Neural cell (in vitro differentiated cells): Measurements from ENCODE around the gene ASS1. TPM values are rescaled to one million over a fixed set of nuclear protein-coding genes. Genes with fewer than 3 reads are reported as not detected.

ENCODE experiments used
- H2AFZ ChIP-seq: fragments of 200-600, 300-800 bp; sonication (generic), shearing (Covaris generic); 2 replicates; pipeline ENCODE4 v1.6.0; 2014; ENCODE audit warnings: low read depth, mild to moderate bottlenecking, antibody characterized with exemption, low read length, moderate library complexity
- H3F3A ChIP-seq: fragments of 200-600 bp; shearing (Covaris generic); 2 replicates; pipeline ENCODE4 v1.6.1; 2016; ENCODE audit warnings: mild to moderate bottlenecking, moderate library complexity, mixed read lengths, antibody characterized with exemption, low read length; ENCODE audit not compliant: insufficient read depth, poor library complexity, severe bottlenecking
- H3K27ac ChIP-seq: fragments of 200-600, 300-800 bp; sonication (generic), shearing (Covaris generic); 2 replicates; pipeline ENCODE4 v1.5.1; 2014; ENCODE audit warnings: mild to moderate bottlenecking, low read length, moderate library complexity
- H3K27me3 ChIP-seq: fragments of 300-800, 200-600 bp; sonication (generic), shearing (Covaris generic); 2 replicates; pipeline ENCODE4 v1.6.0; 2014; ENCODE audit warnings: mild to moderate bottlenecking, low read depth, low read length, moderate library complexity; ENCODE audit not compliant: insufficient read depth
- H3K36me3 ChIP-seq: fragments of 300-800, 200-600 bp; sonication (generic), shearing (Covaris generic); 2 replicates; pipeline ENCODE4 v1.5.1; 2014; ENCODE audit warnings: mild to moderate bottlenecking, antibody characterized with exemption, low read length, moderate library complexity; ENCODE audit not compliant: insufficient read depth
- H3K4me2 ChIP-seq: fragments of 300-800, 200-600 bp; sonication (generic), shearing (Covaris generic); 2 replicates; pipeline ENCODE4 v1.6.0; 2014; ENCODE audit warnings: mild to moderate bottlenecking, low read length
- H3K4me3 ChIP-seq: fragments of 300-800, 200-600 bp; sonication (generic), shearing (Covaris generic); 2 replicates; pipeline ENCODE4 v1.5.1; 2014; ENCODE audit warnings: mild to moderate bottlenecking, low read length, moderate library complexity
- H3K79me2 ChIP-seq: fragments of 200-600 bp; shearing (Covaris generic); replicated peaks from 2 replicates; pipeline ENCODE4 v1.6.0; 2014; ENCODE audit warnings: mild to moderate bottlenecking, low read length, moderate library complexity; ENCODE audit not compliant: insufficient read depth
- H3K9ac ChIP-seq: fragments of 300-800, 200-600 bp; sonication (generic), shearing (Covaris generic); 2 replicates; pipeline ENCODE4 v1.6.1; 2016; ENCODE audit warnings: mild to moderate bottlenecking, low read length, mixed read lengths
- H3K9me2 ChIP-seq: fragments of 200-600 bp; shearing (Covaris generic); 2 replicates; pipeline ENCODE4 v1.6.1; 2016; ENCODE audit warnings: mild to moderate bottlenecking, low read length, mixed read lengths; ENCODE audit not compliant: insufficient read depth
- H3K9me3 ChIP-seq: fragments of 200-600, 300-800 bp; sonication (generic), shearing (Covaris generic); 2 replicates; pipeline ENCODE4 v1.6.1; 2016; ENCODE audit warnings: mild to moderate bottlenecking, mixed run types, low read length, moderate library complexity, mixed read lengths
- H4K20me1 ChIP-seq: fragments of 200-600 bp; shearing (Covaris generic); 2 replicates; pipeline ENCODE4 v1.6.1; 2016; ENCODE audit warnings: mild to moderate bottlenecking, mixed run types; ENCODE audit not compliant: insufficient read depth
- EP300 ChIP-seq: fragments of 450-650 bp; conservative IDR thresholded peaks from 2 replicates; pipeline ENCODE4 v1.6.1; 2014; ENCODE audit warnings: antibody characterized with exemption, mild to moderate bottlenecking, moderate library complexity; ENCODE audit not compliant: poor library complexity, severe bottlenecking
- EZH2 ChIP-seq: fragments of 200-600, 300-800 bp; shearing (Covaris generic), sonication (generic); IDR thresholded peaks from 2 replicates; pipeline ENCODE4 v1.6.1; 2014; ENCODE audit warnings: antibody characterized with exemption, low read length, borderline replicate concordance, mild to moderate bottlenecking; ENCODE audit not compliant: insufficient read depth, poor library complexity, severe bottlenecking
- MXI1 ChIP-seq: fragments of 450-650 bp; conservative IDR thresholded peaks from 2 replicates; pipeline ENCODE4 v1.6.1; 2014; ENCODE audit warnings: antibody characterized with exemption, mild to moderate bottlenecking; ENCODE audit not compliant: poor library complexity, severe bottlenecking
- POLR2AphosphoS5 ChIP-seq: IDR thresholded peaks from 2 replicates; pipeline ENCODE4 v1.6.1; 2012
- RAD21 ChIP-seq: fragments of 450-650 bp; conservative IDR thresholded peaks from 2 replicates; pipeline ENCODE4 v1.6.1; 2014; ENCODE audit warnings: antibody characterized with exemption, mild to moderate bottlenecking, moderate library complexity
- REST ChIP-seq: IDR thresholded peaks from 2 replicates; pipeline ENCODE4 v1.6.1; 2012; ENCODE audit warnings: borderline replicate concordance
- SMC3 ChIP-seq: fragments of 450-650 bp; conservative IDR thresholded peaks from 2 replicates; pipeline ENCODE4 v1.6.1; 2014; ENCODE audit warnings: antibody characterized with exemption, mild to moderate bottlenecking, moderate library complexity; ENCODE audit not compliant: poor library complexity
- TAF1 ChIP-seq: IDR thresholded peaks from 2 replicates; pipeline ENCODE4 v1.6.1; 2012; ENCODE audit warnings: low read depth
- polyA plus RNA-seq: library from polyadenylated mRNA; depleted of rRNA; stranded (reverse); fragments of >200 nt; gene quantifications from 2 replicates; pipeline ENCODE4 v1.2.3, GENCODE V29; 2014
- TF ChIP-seq, protein P1 (sequence below): fragments of 450-650 bp; IDR thresholded peaks from 2 replicates; pipeline ENCODE4 v1.5.1; 2014; ENCODE audit warnings: antibody characterized with exemption, mild to moderate bottlenecking, moderate library complexity; ENCODE audit not compliant: poor library complexity, severe bottlenecking

ASS1 gene
- polyA plus RNA-seq, 1 donor from 2014 or later: 2.6 TPM

DNA sequence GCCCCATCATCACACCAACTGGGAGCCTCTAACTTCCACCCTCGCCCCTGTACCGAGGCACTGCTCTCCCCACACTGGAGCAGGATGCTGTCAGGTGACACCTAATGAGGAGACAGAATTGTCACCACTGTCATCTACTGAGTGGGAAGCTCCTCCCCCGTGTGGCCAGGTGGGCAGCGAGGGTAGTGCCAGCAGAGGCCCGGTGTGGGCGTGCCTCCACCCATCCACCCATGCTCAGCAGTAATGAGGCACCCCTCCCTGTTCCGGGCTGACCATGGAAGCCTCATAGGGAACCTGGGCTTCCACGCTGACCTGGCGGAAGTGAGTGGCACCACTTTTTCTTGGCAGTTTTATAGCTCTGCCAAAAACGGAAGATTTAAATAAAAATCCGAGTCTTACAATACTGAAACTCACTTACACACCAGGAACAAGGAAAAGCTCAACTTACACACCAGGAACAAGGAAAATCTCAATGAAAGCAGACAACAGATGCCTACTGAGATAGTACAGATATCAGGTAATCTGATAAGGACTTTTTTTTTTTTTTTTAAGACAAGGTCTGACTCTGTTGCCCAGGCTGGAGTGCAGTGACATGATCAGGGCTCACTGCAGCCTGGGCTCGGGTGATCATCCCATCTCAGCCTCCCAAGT lies 30.6 kb upstream of the ASS1 start:
- H3K4me2 ChIP-seq: no peak overlapping the region
- no peak overlapping the region for H3K4me3 ChIP-seq
- no peaks in the 10 kb centered on the region for H4K20me1 ChIP-seq
- no peaks in the 10 kb centered on the region for H3K27me3 ChIP-seq
- H3K79me2 ChIP-seq: no peaks in the 10 kb centered on the region
- no peaks in the 10 kb centered on the region for H3K36me3 ChIP-seq
- H3F3A ChIP-seq: no peaks in the 10 kb centered on the region
- H3K9me2 ChIP-seq: no peaks in the 10 kb centered on the region
- TF ChIP-seq EP300: no peak
- TF ChIP-seq MXI1: no peak
- TF ChIP-seq RAD21: no peak
- no peak for TF ChIP-seq REST
- TF ChIP-seq SMC3: no peak
- no peak for TF ChIP-seq EZH2
- TF ChIP-seq, protein P1, sequence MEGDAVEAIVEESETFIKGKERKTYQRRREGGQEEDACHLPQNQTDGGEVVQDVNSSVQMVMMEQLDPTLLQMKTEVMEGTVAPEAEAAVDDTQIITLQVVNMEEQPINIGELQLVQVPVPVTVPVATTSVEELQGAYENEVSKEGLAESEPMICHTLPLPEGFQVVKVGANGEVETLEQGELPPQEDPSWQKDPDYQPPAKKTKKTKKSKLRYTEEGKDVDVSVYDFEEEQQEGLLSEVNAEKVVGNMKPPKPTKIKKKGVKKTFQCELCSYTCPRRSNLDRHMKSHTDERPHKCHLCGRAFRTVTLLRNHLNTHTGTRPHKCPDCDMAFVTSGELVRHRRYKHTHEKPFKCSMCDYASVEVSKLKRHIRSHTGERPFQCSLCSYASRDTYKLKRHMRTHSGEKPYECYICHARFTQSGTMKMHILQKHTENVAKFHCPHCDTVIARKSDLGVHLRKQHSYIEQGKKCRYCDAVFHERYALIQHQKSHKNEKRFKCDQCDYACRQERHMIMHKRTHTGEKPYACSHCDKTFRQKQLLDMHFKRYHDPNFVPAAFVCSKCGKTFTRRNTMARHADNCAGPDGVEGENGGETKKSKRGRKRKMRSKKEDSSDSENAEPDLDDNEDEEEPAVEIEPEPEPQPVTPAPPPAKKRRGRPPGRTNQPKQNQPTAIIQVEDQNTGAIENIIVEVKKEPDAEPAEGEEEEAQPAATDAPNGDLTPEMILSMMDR: no peak
- TF ChIP-seq TAF1: no peak
- no peak for TF ChIP-seq POLR2AphosphoS5
- no peaks in the 10 kb centered on the region for H3K9me3 ChIP-seq
- no peak overlapping the region for H3K9ac ChIP-seq
- no peak overlapping the region for H3K27ac ChIP-seq
- H2AFZ ChIP-seq: no peak overlapping the region

DNA sequence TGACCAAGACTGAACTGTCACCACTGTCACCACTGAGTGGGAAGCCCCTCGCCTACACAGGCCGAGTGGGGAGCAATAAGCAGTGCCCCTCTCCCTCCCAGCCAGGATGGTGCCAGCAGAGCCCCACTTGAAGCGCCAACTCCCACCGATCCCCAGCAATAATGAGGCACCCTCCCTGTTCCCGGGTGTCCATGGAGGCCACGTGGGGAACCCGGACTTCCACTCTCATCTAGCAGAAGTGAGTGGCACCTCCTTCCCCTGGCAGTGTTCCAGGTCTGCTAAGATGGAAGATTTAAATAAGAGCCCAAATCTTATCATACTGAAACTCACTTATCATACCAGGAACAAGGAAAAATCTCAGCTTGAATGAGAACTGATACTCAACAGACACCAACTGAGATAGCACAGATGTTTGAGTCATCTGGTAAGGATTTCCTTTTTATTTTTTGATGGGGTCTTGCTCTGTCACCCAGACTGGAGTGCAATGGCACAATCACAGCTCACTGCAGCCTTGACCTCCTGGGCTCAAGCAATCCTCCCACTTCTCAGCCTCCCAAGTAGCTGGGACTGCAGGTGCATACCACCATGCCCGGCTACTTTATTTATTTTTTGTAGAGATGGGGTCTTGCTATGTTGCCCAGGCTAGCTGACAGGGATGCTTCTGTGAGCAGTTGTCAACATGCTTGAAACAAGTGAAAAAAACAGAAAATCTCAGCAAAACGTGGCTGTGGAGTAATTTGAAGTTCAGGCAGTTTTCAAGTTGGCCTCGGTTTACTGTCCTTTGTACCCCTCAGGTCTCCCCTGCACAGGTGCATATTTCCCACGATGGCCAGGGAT lies 29.6 kb upstream of the ASS1 start:
- Histone ChIP-seq H4K20me1 (no peaks in the 10 kb centered on the region), H3K27me3 (no peaks in the 10 kb centered on the region), H3K9me3 (no peaks in the 10 kb centered on the region), H2AFZ (no peak overlapping the region), H3K9ac (no peak overlapping the region), H3K36me3 (no peaks in the 10 kb centered on the region), H3K4me3 (no peak overlapping the region), H3K27ac (no peak overlapping the region), H3F3A (no peaks in the 10 kb centered on the region), H3K79me2 (no peaks in the 10 kb centered on the region), H3K9me2 (no peaks in the 10 kb centered on the region), H3K4me2 (no peak overlapping the region)
- no peak for TF ChIP-seq EZH2
- no peak for TF ChIP-seq SMC3
- no peak for TF ChIP-seq MXI1
- no peak for TF ChIP-seq TAF1
- no peak for TF ChIP-seq RAD21
- TF ChIP-seq, protein P1: no peak
- no peak for TF ChIP-seq REST
- no peak for TF ChIP-seq POLR2AphosphoS5
- no peak for TF ChIP-seq EP300
